K562 treated with DMSO at 1 percent for 48 hours (cell line): ENCODE measurements around the gene TMEM234. TPM values are rescaled to one million over a fixed set of nuclear protein-coding genes. Genes with fewer than 3 reads are reported as not detected.

ENCODE experiments used
- total RNA-seq: library from RNA; unstranded; fragments of 300-600 nt; gene quantifications from 2 replicates; pipeline ENCODE4 v1.2.3, GENCODE V29; 2022; ENCODE audit warnings: low replicate concordance; ENCODE audit errors: extremely low read depth

The TMEM234 gene
- not detected in 2 replicates for total RNA-seq

DNA sequence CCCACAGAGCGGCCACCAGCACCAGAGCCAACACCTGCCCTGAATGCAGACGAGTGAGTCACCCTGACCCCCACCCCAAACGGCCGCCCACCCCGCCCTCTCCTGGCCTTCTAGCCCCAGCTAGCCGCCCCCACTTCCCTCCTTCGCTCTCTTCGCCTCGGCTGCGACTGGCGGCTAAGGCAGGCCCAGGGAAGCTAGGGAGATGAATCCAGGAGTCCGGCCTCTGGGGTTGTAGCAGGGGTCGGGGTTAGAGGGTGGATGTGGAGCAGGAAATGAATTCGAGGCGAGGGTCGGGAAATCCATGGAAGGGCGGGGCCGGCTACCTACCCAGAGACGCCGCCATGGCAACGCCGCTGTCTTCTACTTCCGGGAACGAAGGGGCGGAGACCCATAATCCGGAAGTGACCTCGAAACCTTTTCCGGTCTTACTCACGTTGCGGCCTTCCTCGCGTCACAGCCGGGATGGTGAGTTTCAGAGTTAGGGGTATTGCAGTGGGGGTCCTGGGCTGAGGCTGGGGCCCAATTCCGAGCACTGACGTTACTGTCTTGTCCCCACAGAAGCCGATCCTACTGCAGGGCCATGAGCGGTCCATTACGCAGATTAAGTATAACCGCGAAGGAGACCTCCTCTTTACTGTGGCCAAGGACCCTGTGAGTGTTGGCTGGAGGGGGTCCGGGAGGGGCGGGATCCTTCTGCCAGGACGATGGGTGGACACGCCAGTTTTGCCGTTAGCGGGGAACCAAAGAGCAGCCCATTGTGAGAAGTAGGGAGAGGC lies at the start of gene TMEM234, which contains the start of gene EIF3I:
TSS of gene TMEM234 (minus strand) at position 374 of the 776 bp plus-strand sequence. CDS start at position 343, 31 bp downstream.
TSS of gene EIF3I (plus strand) at position 428 of the 776 bp plus-strand sequence. CDS start at position 463, 35 bp downstream.

GRCh38 chr1:32250893-32251716 lies 29.0 kb upstream of the TMEM234 start, which contains the start of gene LCK:
Gene LCK (plus strand): TSS chr1:32251265. CDS start chr1:32274330, 23,065 bp downstream.

DNA sequence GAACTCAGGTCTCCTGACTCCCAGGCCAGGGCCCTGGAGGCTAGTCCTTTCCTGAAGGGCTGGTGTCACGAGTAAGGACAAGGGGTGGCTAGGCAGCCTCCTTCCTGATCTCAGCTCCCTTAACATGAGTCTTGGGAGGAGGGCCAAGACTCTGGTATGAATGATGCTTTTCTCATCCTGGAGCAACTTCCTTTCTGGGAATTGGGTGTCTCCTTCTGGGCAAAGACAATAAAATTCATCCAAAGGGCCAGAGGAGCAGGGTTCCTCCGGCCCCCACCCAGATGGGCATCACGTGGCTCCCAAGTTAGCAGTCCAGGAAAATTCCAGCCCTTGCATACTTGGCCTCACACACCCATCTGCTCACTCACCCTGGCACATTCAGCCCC lies 24.7 kb upstream of the TMEM234 start, which contains the start of gene FAM167B:
TSS of gene FAM167B (plus strand) at position 335 of the 386 bp plus-strand sequence. CDS start 200 bp downstream, outside the sequence.

DNA sequence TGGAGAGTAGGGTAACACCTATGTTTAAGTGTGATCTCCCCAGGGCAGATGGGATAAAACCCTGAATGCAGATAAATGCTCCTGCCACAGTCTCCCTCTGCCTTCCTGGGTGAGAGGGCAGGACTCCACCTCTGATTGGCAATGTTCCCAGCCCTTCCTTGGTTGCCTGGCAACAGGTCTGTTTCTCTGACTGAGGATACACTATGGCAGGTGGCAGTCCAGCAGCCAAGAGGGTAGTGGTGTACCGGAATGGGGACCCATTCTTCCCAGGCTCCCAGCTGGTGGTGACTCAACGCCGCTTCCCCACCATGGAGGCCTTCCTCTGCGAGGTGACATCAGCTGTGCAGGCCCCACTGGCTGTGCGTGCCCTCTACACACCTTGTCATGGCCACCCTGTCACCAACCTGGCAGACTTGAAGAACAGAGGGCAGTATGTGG lies 13.2 kb downstream of the TMEM234 start, which contains the start of gene DCDC2B:
TSS of gene DCDC2B (plus strand) at position 199 of the 438 bp plus-strand sequence. CDS start at position 204, 5 bp downstream.

DNA sequence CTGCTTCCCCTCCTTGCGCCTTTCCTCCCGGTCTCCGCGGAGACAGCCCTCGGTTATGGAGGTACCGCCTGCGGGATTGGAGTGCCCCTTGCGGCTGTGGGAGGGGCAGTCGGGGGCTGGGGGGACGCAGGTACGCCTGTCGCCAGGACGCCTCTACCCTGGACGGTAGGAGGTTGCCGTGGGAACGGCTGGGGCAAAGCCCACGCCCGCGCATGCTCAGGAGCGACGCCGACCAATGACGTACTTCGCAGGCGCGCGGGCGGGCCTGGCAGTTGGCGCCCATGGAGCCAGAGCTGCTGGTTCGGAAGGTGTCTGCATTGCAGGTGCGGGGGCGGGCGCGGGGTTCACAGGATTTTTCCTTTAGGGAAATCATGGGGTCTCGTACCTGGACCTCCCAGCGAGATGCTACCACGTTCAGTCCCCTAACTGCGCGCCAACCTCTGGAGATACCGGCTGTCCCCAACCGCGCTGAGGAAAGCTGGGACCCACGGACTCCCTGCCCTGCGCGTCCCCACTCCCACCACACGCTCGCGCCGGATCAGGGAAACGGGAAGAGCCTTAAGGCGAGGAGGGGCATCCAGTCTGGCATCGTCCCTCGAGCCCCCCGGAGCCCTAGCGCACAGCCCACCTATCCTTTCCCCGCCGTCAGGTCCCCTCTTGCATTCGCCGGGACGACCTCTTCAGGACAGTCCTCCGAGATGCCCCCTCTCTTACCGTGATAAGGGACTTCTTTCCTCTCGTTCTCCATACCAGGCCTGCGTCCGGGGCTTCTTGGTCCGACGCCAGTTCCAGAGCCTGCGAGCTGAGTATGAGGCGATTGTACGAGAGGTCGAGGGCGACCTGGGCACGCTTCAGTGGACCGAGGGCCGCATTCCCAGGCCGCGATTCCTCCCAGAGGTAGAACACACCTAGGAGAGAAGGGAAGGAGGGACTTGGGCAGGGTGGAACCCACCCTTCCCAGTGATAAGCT lies 16.5 kb downstream of the TMEM234 start, which contains the start of gene IQCC:
TSS of gene IQCC (plus strand) at position 271 of the 970 bp plus-strand sequence. CDS start at position 282, 11 bp downstream.

GRCh38 chr1:32200226-32201010 lies 21.7 kb downstream of the TMEM234 start, which contains the start of gene CCDC28B:
Gene CCDC28B (plus strand): TSS chr1:32200595. CDS start chr1:32201936, 1,341 bp downstream.

GRCh38 chr1:32179443-32180185 lies 42.5 kb downstream of the TMEM234 start, which contains the start of gene TXLNA:
Gene TXLNA (plus strand): TSS chr1:32179675. CDS start chr1:32180346, 671 bp downstream.

Other genes starting within 250 kb of the TMEM234 start
- not detected in 2 replicates for gene KHDRBS1, start 208.5 kb downstream of the TMEM234 start, total RNA-seq
- not detected in 2 replicates for gene TMEM39B, start 149.4 kb downstream of the TMEM234 start, total RNA-seq
- gene KPNA6, start 114.3 kb downstream of the TMEM234 start, total RNA-seq, result not detected in 2 replicates
- not detected in 2 replicates for gene TXLNA, start 42.7 kb downstream of the TMEM234 start, total RNA-seq
- gene CCDC28B, start 21.8 kb downstream of the TMEM234 start, total RNA-seq, result not detected in 2 replicates
- gene IQCC, start 16.7 kb downstream of the TMEM234 start, total RNA-seq, result not detected in 2 replicates
- not detected in 2 replicates for gene DCDC2B, start 13.3 kb downstream of the TMEM234 start, total RNA-seq
- gene EIF3I, start 54 bp upstream of the TMEM234 start, total RNA-seq, result not detected in 2 replicates
- gene FAM167B, start 24.9 kb upstream of the TMEM234 start, total RNA-seq, result not detected in 2 replicates
- gene LCK, start 28.9 kb upstream of the TMEM234 start, total RNA-seq, result not detected in 2 replicates
- 992 TPM in 1 of 2 replicates, not detected in the other for gene HDAC1, start 69.7 kb upstream of the TMEM234 start, total RNA-seq
- gene MARCKSL1, start 113.9 kb upstream of the TMEM234 start, total RNA-seq, result not detected in 2 replicates
- gene FAM229A, start 140.1 kb upstream of the TMEM234 start, total RNA-seq, result not detected in 2 replicates
- not detected in 2 replicates for gene TSSK3, start 140.2 kb upstream of the TMEM234 start, total RNA-seq
- gene BSDC1, start 172.1 kb upstream of the TMEM234 start, total RNA-seq, result not detected in 2 replicates
- not detected in 2 replicates for gene ZBTB8B, start 242.7 kb upstream of the TMEM234 start, total RNA-seq